ENCODE data around the gene SLC6A18. TPM values are rescaled to one million over a fixed set of nuclear protein-coding genes. Genes with fewer than 3 reads are reported as not detected.
A peak's percentile ranks its signal among the peaks of the same experiment; 100 is the strongest.

Gene SLC6A18
- total and polyA plus RNA-seq, 2 of the 4 experiments (the other 2 are of a cell fraction): not detected

- H4K8ac ChIP-seq (ENCODE audit: low read depth in 2 of 2, low read length in 2 of 2): no peak overlapping the region
- no peak overlapping the region for H3K4me2 ChIP-seq (ENCODE audit: low read depth, low read length)
- dilution Hi-C loops (cut with HindIII; ENCODE audit: low sequenced_read_pairs, unreplicated experiment): no loop called here
- H3K23ac ChIP-seq (ENCODE audit: low read depth, low read length): no peak overlapping the region
- no peaks in the 10 kb centered on the region for H3K9me1 ChIP-seq (ENCODE audit: insufficient read depth, low read length)
- ATAC-seq (ENCODE audit: low read depth): no peak
- no peak overlapping the region for H4K91ac ChIP-seq (ENCODE audit: insufficient read depth, low read depth, low read length)
- no peaks in the 10 kb centered on the region for H4K20me1 ChIP-seq (ENCODE audit: insufficient read depth, low read length)
- no peak overlapping the region for H2AFZ ChIP-seq (replicated peaks; ENCODE audit: low read length, poor library complexity)
- in situ Hi-C loops (cut with MboI; ENCODE audit: low sequenced_read_pairs): no loop called here
- WGBS, 2 experiments (ENCODE audit: extremely low coverage in 2 of 2, insufficient read length in 1 of 2): 69% methylated on average over 18 of the region's 29 CpGs; no CpG with 5 or more reads in 1 of the 2 experiments
- H3K4me1 ChIP-seq (ENCODE audit: control insufficient read depth, insufficient read depth, low read length): no peaks in the 10 kb centered on the region
- no peak for DNase-seq
- no peak overlapping the region for H3K18ac ChIP-seq (ENCODE audit: low read depth, low read length)
- H3K36me3 ChIP-seq (ENCODE audit: control insufficient read depth, insufficient read depth, low read length): no peaks in the 10 kb centered on the region
- peaks cover 2% of the 10 kb centered on the region; the same call in 1 of the 2 replicates for H3K27me3 ChIP-seq (ENCODE audit: control insufficient read depth, insufficient read depth, low read length)
- no peak overlapping the region for H2BK5ac ChIP-seq (ENCODE audit: low read depth, low read length, poor library complexity, severe bottlenecking)
- intact Hi-C loops (cut with micrococcal nuclease): no loop called here
- no peak overlapping the region for H2BK120ac ChIP-seq (ENCODE audit: low read depth, low read length)
- H2BK15ac ChIP-seq (ENCODE audit: low read depth, low read length): no peak overlapping the region
- H2AK9ac ChIP-seq (replicated peaks; ENCODE audit: low read depth, low read length, poor library complexity): peak overlapping the region; percentile 65
- H3K79me1 ChIP-seq (ENCODE audit: low read depth in 1 of 2, low read length in 2 of 2): no peaks in the 10 kb centered on the region
- no peak overlapping the region for H2AK5ac ChIP-seq (ENCODE audit: low read depth, low read length)
- H3K9me3 ChIP-seq (ENCODE audit: control insufficient read depth, insufficient read depth, low read length): peaks cover 4% of the 10 kb centered on the region; the same call in 1 of the 2 replicates
- no peak overlapping the region for H3K56ac ChIP-seq (ENCODE audit: extremely low read depth, insufficient read depth, low read length)
- no peak overlapping the region for H2BK20ac ChIP-seq (ENCODE audit: low read depth, low read length)
- TF ChIP-seq CEBPB (IDR thresholded peaks at IDR 0.05; ENCODE audit: low read depth, low read length) (no peak), MXI1 (IDR thresholded peaks at IDR 0.05; ENCODE audit: borderline replicate concordance, low read depth, low read length) (no peak), RCOR1 (IDR thresholded peaks at IDR 0.05; ENCODE audit: insufficient replicate concordance, low read length) (no peak), MAZ (IDR thresholded peaks at IDR 0.05; ENCODE audit: borderline replicate concordance, low read depth, low read length) (no peak), FOS (IDR thresholded peaks at IDR 0.05; ENCODE audit: low read depth, low read length) (no peak), RFX5 (IDR thresholded peaks at IDR 0.05; ENCODE audit: low read depth, low read length) (no peak), BHLHE40 (IDR thresholded peaks at IDR 0.05; ENCODE audit: low read depth, low read length) (no peak), RAD21 (IDR thresholded peaks at IDR 0.05; ENCODE audit: low read length) (no peak), NFE2L2 (IDR thresholded peaks at IDR 0.05; ENCODE audit: low read depth, low read length) (no peak), SMC3 (IDR thresholded peaks at IDR 0.05; ENCODE audit: low read depth, low read length) (no peak), ELK1 (IDR thresholded peaks at IDR 0.05; ENCODE audit: borderline replicate concordance, low read depth, low read length) (no peak), MAFK (IDR thresholded peaks at IDR 0.05; ENCODE audit: low read depth, low read length) (no peak)
- TF ChIP-seq, protein P1, sequence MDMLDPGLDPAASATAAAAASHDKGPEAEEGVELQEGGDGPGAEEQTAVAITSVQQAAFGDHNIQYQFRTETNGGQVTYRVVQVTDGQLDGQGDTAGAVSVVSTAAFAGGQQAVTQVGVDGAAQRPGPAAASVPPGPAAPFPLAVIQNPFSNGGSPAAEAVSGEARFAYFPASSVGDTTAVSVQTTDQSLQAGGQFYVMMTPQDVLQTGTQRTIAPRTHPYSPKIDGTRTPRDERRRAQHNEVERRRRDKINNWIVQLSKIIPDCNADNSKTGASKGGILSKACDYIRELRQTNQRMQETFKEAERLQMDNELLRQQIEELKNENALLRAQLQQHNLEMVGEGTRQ (IDR thresholded peaks at IDR 0.05; ENCODE audit: low read depth, low read length): no peak
- TF ChIP-seq, protein P2, sequence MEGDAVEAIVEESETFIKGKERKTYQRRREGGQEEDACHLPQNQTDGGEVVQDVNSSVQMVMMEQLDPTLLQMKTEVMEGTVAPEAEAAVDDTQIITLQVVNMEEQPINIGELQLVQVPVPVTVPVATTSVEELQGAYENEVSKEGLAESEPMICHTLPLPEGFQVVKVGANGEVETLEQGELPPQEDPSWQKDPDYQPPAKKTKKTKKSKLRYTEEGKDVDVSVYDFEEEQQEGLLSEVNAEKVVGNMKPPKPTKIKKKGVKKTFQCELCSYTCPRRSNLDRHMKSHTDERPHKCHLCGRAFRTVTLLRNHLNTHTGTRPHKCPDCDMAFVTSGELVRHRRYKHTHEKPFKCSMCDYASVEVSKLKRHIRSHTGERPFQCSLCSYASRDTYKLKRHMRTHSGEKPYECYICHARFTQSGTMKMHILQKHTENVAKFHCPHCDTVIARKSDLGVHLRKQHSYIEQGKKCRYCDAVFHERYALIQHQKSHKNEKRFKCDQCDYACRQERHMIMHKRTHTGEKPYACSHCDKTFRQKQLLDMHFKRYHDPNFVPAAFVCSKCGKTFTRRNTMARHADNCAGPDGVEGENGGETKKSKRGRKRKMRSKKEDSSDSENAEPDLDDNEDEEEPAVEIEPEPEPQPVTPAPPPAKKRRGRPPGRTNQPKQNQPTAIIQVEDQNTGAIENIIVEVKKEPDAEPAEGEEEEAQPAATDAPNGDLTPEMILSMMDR (conservative IDR thresholded peaks at IDR 0.05; ENCODE audit: low read depth, low read length): no peak
- CTCF ChIA-PET: interaction anchor here (0.7 kb wide), 1 partner anchor 366 kb away, joined by 3 read pairs; no protein-coding TSS in a partner anchor
- no TSS peak for BruUV-seq (replicated peaks)
- H3K4ac ChIP-seq (ENCODE audit: low read depth, low read length): no peak overlapping the region
- H3K4me3 ChIP-seq (ENCODE audit: insufficient read depth, low read depth, low read length): no peak overlapping the region
- no peak overlapping the region for H3K27ac ChIP-seq (ENCODE audit: insufficient read depth, low read length)
- H4K5ac ChIP-seq (ENCODE audit: low read depth, low read length): no peak overlapping the region
- no peak overlapping the region for H3K9ac ChIP-seq (ENCODE audit: low read depth, low read length)
- no peak overlapping the region for H3K14ac ChIP-seq (replicated peaks; ENCODE audit: low read depth, low read length)
- POLR2A ChIA-PET (ENCODE audit: unreplicated experiment): no interaction called here
Measured at GRCh38 chr5:1240496-1241260, 15.5 kb downstream of the SLC6A18 start.
